Right hindlimb (tissue), 1 donor: Measurements from ENCODE around the gene CBLIF.
"Not testable (repeated sequence)": the region's sequence is repeated elsewhere in the genome, so short reads cannot be mapped to it uniquely, and the experiment has no call there.

Experiments
- DNase-seq: peaks from one replicate; pipeline ENCODE4 v3.0.0-alpha.2; 2018

Gene CBLIF

DNA sequence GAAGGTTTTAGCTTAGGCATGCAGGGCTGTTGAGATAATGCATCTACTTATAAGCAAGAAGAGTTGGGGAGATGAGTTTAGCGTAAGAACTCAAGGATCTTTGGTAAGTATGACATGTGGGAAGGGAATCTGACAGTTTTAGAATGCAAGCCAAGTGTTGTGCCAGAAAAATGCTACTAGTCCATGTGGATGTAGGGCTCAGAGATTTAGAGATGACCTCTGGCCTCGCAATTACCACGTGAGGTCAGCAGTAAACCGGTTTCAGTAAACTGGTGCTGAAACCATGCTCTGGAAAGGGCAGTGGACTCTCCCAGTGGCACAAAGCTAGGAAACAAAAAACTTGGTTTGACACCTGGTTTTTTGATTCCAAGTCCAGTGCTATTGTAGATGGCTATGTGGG lies 53.7 kb downstream of the CBLIF start:
- DNase-seq = no peak

DNA sequence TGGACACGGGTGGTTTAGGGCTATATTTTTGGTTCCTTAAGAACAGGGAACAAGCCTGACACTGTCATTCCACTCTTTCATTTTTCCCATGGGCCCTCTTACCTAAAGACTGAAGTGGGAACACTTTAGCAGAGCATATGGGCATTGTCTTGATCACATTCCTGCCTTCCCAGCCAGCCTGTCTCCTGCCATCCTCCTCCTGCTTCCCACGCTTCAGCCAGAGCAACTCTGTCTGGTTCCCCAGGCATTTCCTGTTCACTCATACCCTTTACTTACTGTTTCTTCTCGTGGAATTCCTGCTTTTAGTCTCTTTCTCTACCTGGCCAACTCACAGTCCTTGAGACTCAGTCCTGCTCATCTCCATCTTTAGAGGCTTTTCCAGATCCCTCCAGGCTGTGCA lies 57.5 kb downstream of the CBLIF start:
- DNase-seq = no peak

DNA sequence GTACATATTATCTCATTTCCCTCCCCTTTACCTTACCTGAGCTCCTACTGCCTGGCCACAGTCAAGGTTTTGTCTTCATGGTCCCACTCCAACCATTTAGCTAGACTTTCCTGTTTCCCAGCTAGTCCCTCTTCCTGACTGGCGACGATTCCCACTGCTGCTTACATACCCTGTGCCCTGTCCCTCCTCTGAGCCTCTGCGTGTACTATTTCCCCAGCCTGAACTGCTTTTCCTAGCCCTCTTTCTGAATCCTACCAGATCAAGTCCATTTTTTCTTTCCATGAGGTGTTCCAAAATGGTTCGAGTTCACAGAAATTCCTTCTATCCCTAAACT lies 58.1 kb downstream of the CBLIF start:
- DNase-seq = no peak

DNA sequence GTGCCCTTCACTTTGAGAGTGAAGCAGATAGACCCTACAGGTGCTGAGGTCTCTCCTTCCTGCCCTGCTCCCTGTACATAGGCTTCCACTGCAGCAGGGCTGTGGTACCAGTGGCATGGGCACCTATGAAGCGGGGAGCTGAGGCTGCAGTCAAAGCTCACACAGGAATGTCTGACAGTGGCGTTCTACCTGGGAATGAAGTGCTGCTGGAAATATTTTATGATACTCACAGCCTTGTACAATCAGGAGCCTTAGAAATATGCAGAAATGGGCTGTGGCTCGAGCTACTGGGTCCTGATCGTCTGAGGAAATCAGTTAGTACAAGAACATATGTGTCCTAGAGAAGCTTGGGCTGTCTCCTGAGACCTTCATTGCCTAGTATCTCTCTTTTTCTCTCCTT lies 59.5 kb downstream of the CBLIF start:
- DNase-seq = no peak

DNA sequence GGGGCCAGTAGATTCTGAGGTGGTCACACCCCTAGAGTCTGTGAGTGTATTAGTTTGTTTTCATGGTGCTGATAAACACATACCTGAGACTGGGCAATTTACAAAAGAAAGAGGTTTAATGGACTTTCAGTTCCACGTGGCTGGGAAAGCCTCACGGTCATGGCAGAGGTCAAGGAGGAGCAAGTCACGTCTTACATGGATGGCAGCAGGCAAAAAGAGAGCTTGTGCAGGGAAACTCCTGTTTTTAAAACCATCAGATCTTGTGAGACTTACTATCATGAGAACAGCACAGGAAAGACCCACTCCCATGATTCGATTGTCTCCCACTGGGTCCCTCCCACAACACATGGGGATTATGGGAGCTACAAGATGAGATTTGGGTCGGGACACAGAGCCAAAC lies 60.9 kb downstream of the CBLIF start:
- DNase-seq = not testable (repeated sequence)

DNA sequence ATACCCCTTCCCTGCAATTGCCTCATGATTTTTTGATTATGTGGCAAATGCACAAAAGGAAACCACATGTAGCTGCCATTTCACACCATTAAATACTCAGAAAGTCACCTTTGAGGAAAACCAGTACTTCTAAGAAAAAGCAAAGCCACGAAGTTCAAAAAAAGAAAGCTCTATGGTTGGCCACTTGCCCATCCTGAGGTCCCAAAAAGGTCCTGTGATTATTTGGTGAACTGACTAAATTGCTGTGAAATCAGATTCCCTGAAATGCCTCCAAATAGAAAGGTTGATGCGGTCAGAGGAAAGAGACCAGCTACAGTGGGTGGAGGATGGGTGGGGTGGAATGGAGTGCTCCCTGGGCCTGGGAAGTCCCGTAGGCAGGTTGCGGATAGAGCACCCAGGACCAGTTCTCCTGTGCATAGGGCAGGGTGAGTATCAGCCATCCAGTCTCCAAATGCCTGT lies 61.6 kb downstream of the CBLIF start:
- no peak for DNase-seq

DNA sequence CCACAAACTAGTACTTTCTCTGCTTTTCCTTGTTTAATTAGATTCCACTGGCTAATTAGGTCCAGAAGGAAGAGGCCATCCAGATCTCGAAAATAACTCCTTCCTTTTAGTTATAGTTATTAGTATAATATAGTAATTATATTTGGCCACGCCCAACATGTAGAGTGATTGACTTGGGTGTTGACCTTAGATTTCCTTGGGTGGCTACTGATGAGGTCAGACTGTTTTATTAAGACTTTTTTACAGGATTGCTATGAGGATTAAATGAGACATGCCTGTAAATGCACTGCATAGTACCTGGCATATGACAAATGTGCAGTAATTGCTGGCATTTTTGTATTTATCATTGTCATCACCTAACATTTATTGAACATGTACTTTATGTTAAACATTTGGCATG lies 63.2 kb downstream of the CBLIF start:
- DNase-seq = no peak

DNA sequence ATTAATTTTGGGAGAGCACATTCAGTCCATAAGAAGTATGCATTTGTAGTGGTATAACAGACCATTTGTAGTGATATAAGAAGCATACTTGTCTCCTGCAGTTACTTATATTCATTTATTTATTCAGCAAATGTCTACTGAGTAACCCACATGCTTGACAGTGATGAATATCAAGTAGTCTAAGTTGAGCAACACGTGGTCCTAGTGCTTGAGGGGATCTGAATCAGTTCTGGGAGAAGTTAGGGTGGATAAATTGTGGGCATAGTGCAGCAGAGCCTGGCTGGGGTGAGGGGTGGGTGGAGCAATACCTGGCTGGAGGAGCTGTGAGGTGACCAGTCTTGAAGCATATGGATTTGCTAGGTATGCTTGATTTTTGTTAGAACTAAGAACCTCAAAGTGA lies 65.8 kb downstream of the CBLIF start:
- no peak for DNase-seq
